Measurements from ENCODE around the gene RPL19. TPM values are rescaled to one million over a fixed set of nuclear protein-coding genes. Genes with fewer than 3 reads are reported as not detected.

Gene RPL19
- polyA plus RNA-seq, 3 donors: 1,879 to 2,308 (median 2,025) TPM

DNA sequence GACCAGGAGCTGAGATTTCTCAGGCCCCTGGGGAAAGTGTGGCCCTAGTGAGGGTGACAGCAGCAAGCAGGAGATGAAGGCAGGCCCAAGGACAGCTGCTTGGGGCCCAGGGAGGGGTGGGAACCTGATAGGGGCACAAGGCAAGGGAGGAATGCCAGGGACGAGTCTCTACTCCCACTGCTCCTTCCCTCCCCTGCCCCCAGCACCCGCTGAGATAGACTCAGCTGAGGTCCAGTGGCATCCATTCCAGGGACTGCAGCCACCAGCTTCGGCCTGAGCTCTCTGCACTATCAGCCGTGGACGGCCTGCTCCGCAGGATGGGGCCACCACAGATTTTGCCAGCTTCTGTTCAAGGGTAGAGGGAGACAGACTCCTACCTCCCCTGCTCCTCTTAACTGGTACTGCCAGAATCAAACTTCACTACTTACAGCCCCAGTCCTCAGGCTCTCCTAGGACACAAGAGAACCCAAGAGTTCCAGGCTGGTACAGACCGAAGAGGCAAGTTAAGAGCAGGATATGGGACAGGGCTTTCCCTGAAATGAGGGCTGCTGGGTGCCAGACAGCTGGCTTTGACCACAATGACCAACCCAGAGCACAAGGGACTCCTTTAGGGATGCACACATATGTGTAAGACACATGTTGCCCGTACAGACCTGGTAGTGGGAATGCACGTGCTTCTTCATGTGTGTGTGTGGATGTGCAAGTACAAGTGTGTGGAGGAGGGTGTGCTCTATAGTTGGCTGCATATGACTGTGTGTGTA is 8.2 kb upstream of the RPL19 start:
- no peak for DNase-seq (ENCODE audit: extremely low read depth in 1 of 11, low read depth in 9 of 11, low spot score in 4 of 11)

GRCh38 chr17:39192901-39193300 is 7.2 kb upstream of the RPL19 start:
- no peak for DNase-seq (ENCODE audit: extremely low read depth in 1 of 11, low read depth in 9 of 11, low spot score in 4 of 11)

DNA sequence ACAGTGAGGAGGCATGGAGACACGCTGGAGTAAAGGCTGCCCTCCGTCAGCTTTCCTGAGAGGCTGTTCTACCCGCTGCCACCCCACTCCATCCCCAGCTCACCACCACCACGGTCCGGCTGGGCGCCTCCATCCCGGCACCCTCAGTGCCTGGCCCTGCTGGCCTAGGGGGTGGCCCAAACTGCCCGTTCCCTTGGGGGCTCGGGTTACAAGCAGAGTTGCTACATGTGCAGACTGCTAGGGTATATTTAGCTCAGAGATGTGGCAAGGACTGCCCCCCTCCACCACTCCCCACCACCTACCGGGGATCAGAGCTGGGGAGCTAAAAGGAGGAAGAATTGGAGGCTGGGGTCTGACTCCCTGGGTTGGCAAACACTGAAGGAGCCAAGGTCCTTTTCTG is 6.7 kb upstream of the RPL19 start:
- no peak for DNase-seq (ENCODE audit: extremely low read depth in 1 of 11, low read depth in 9 of 11, low spot score in 4 of 11)

GRCh38 chr17:39194089-39194984 is 5.7 kb upstream of the RPL19 start:
- DNase-seq (ENCODE audit: extremely low read depth in 1 of 11, low read depth in 9 of 11, low spot score in 4 of 11): peak in 3 of 11 donors; percentile 56 to 72 (median 56)

- DNase-seq (ENCODE audit: extremely low read depth in 1 of 11, low read depth in 9 of 11, low spot score in 4 of 11): no peak
These were observed 5.0 kb upstream of the RPL19 start for GRCh38 chr17:39194985-39195524.

DNA sequence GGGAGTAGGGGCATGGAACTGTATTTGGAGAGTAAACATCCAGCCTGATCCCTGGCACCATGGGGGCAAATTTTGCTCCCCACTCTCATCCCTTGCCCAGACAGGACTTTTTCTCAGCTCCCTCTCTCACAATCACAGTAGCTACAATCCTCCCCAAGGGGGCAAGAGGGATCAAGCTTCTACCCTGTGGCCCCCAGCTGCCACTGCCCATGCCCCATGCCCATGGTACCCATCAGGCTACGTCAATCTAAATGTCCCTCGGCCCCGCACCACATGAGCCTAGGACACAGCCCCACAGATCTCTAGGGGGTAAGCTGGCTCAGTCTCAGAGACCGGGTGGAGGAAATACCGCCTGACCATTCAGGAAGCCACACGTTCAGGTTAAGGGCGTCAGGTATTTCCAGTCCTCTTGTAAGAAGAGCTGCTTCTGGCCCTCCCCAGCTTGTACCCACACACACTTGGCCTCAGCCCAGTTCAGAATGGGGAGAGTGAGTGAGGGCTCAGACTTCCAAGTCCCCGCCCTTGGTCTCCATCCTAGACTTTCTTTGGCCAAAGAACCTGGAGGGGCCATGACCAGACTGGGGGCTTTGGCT is 4.4 kb upstream of the RPL19 start:
- no peak for DNase-seq (ENCODE audit: extremely low read depth in 1 of 11, low read depth in 9 of 11, low spot score in 4 of 11)

GRCh38 chr17:39196241-39196807 is 3.8 kb upstream of the RPL19 start:
- no peak for DNase-seq (ENCODE audit: extremely low read depth in 1 of 11, low read depth in 9 of 11, low spot score in 4 of 11)

DNA sequence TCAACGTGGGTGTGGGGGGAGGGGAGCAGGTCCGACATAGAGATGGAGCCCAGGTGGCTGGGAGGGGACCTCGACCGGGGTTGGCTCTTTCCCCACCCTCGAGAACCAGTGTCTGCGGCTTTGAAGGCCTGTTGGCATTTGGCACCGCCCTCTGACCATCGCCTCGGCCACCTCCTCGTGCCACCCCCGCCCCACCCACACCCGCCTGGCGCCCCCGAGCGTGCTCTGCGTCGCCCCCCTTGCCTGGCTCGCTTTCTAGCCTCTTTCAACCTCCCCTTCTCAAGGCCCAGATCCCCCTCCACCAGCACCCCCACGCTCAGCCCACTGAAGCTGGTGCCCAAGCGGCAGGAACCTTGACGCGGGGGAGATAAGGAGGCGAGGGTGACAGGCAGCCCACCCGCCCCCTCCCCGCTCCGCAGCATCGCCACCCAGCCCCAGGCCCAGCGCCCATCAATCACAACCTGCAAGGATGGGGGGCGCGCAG is 3.2 kb upstream of the RPL19 start:
- DNase-seq (ENCODE audit: extremely low read depth in 1 of 11, low read depth in 9 of 11, low spot score in 4 of 11): no peak

GRCh38 chr17:39197380-39198185 is 2.5 kb upstream of the RPL19 start, which contains the start of gene CACNB1:
TSS of gene CACNB1 (minus strand) at chr17:39197669. CDS start at chr17:39197495, 174 bp downstream.
- peak in 6 of 11 donors; percentile 51 to 77 (median 73) for DNase-seq (ENCODE audit: extremely low read depth in 1 of 11, low read depth in 9 of 11, low spot score in 4 of 11)

GRCh38 chr17:39198186-39198566 is 1.9 kb upstream of the RPL19 start:
- no peak for DNase-seq (ENCODE audit: extremely low read depth in 1 of 11, low read depth in 9 of 11, low spot score in 4 of 11)

DNA sequence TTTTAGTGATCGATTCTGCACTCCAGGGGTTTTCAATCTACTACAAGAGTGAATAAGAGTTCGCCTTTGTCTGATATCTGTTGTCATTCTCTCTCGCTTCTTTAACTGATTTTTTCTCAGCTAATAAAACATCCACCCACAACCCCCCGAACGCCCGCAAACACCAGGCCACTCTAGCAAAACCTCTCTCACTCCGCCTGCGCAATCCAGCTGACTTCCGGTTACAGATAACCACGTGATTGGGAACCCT is 338 bp upstream of the RPL19 start:
- DNase-seq (ENCODE audit: extremely low read depth in 1 of 11, low read depth in 9 of 11, low spot score in 4 of 11): peak in 9 of 11 donors; percentile 82 to 93 (median 90)

DNA sequence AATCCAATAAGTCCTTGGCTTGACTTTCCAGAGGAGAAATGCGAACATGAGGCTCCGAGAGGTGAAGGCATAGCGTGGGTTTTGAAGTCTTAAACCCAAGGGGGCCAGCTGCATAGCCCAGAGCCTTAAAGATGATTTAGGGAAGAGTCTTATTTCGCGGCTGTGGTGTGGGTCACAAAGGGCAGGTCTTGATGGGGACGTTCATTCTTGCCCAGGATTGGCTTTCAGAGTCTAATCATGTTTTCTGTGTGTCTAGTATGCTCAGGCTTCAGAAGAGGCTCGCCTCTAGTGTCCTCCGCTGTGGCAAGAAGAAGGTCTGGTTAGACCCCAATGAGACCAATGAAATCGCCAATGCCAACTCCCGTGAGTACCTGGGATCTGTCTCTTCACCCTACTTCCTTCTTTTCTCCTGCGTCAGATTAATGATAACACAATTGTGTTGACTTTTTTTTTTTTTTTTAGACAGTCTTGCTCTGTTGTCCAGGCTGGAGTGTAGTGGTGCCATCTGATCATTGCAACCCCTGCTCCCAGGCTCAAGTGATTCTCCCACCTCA is 951 bp downstream of the RPL19 start:
- no peak for DNase-seq (ENCODE audit: extremely low read depth in 1 of 11, low read depth in 9 of 11, low spot score in 4 of 11)

GRCh38 chr17:39204245-39204644 is 4.2 kb downstream of the RPL19 start:
- no peak for DNase-seq (ENCODE audit: extremely low read depth in 1 of 11, low read depth in 9 of 11, low spot score in 4 of 11)

DNA sequence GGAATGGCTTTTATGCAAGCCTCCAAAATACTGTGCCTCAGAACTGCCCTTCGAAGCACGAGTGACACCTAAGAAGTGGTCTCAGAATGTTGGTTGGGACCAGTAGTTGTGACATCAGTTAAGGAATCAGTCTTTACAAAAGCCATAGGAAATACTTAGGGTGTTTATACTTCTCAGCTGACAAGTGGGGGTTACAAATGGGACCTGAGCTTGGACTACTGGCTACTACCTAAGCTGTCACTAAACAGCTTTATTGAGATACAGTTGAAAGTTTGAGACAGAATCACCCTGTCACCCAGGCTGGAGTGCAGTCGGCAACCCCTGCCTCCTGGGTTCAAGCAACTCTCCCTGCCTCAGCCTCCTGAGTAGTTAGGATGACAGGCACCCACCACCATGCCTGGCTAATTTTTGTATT is 5.0 kb downstream of the RPL19 start:
- no peak for DNase-seq (ENCODE audit: extremely low read depth in 1 of 11, low read depth in 9 of 11, low spot score in 4 of 11)

DNA sequence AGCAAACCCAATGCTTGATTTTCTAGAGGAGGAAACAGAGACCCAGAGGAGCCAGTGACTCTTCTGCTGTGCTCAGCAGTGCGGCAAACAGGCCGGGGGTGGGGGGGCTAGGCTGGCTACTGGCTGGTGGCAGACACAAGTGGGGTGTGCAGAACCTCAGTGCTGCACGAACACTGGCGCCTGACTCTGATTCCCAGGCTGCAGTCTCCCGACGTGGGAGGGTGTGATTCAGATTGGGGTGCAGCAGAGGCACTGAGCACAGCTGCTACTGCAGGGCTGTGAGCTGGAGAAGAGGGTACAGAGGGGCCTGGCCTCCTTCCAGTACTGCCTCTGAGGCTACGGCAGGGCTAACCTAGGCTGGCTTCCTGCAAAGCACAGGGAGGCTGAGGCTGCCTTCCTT is 8.1 kb downstream of the RPL19 start:
- no peak for DNase-seq (ENCODE audit: extremely low read depth in 1 of 11, low read depth in 9 of 11, low spot score in 4 of 11)

DNA sequence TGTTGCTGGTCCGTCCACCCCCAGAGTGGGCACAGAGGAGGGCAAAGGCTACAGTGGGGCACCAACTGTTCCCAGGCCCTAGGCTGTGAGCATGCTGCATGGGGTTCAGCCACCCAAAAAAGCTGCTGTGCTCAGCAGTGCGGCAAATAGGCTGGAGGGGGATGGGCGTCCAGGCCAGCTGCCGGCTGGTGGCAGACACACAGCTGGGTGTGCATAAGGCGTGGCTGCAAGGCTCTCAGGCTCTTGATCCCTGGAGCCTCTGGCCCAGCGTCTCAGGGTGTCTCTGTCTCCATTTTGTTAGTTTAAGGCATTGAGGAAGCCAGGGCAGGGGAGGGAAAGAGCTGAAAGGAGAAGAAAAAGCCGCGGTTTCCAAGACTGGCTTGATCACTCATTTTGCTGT is 8.8 kb downstream of the RPL19 start:
- no peak for DNase-seq (ENCODE audit: extremely low read depth in 1 of 11, low read depth in 9 of 11, low spot score in 4 of 11)

DNA sequence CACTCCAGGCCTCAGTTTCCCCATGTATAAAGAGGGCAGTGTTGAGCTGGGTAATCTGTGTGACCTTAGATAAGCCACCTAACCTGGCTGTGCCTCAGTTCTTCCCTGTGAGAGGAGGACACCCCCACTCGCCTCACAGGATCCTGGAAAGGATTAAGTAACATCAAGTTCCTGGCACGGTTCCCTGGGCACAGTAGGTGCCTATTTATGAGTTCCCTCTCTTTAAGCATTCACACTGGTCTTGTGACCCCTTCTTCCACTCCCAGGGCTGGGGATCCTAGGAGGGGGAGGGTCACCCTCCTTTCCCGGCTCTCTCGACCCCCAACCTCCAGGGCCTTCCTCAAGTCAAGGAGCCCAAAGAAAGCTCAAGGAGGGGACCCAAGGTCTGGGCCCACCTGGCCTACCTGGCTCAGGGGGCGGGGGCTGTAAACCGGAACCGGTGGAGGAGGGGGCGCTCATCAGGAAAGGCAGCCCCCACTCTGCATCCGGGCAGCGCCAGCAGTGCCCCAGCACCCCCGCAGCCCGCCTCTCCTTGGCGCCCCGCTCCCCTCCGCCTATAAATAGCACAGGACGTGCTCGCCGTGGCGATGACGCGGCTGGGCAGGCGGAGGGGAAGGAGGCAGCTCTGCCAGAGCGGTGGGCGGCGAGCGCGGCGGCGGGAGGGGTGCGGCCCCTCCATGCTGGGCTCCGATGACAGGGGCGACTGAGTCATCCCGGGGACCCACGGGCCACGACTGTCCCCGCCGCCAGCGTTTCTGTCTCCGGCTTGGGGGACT is 9.4 kb downstream of the RPL19 start:
- DNase-seq (ENCODE audit: extremely low read depth in 1 of 11, low read depth in 9 of 11, low spot score in 4 of 11): no peak

- DNase-seq (ENCODE audit: extremely low read depth in 1 of 11, low read depth in 9 of 11, low spot score in 4 of 11): no peak
These were observed 10.0 kb downstream of the RPL19 start for GRCh38 chr17:39210093-39210434.
